SU-DHL-6 (cell line): ENCODE data around the gene PPL.

Experiments used
- H2AFZ ChIP-seq: fragments of 200-600 bp; sonication (generic); 2 replicates; pipeline ENCODE4 v1.6.1; 2014; ENCODE audit warnings: low read depth, mild to moderate bottlenecking, moderate library complexity, mixed read lengths, antibody characterized with exemption, low read length; ENCODE audit not compliant: severe bottlenecking
- H3F3A ChIP-seq: fragments of 200-600 bp; shearing (Covaris generic); 2 replicates; pipeline ENCODE4 v1.6.0; 2016; ENCODE audit warnings: antibody characterized with exemption, mild to moderate bottlenecking; ENCODE audit not compliant: insufficient read depth
- H3K27ac ChIP-seq: fragments of 200-600 bp; sonication (generic); 2 replicates; pipeline ENCODE4 v1.5.1; 2016; ENCODE audit warnings: low read depth, mild to moderate bottlenecking, low read length, moderate library complexity, mixed read lengths
- H3K27me3 ChIP-seq: fragments of 200-600 bp; sonication (generic), shearing (Covaris generic); 2 replicates; pipeline ENCODE4 v1.6.0; 2014; ENCODE audit warnings: mild to moderate bottlenecking, low read length
- H3K36me3 ChIP-seq: fragments of 200-600 bp; sonication (generic); 2 replicates; pipeline ENCODE4 v1.6.1; 2014; ENCODE audit warnings: mild to moderate bottlenecking, low read length, mixed read lengths
- H3K4me2 ChIP-seq: fragments of 300-600, 200-600 bp; shearing (Covaris generic), sonication (generic); 2 replicates; pipeline ENCODE4 v1.6.0; 2014; ENCODE audit warnings: low read length, low read depth, mild to moderate bottlenecking; ENCODE audit not compliant: poor library complexity, severe bottlenecking
- H3K4me3 ChIP-seq: fragments of 200-600 bp; sonication (generic); 2 replicates; pipeline ENCODE4 v1.5.1; 2014; ENCODE audit warnings: antibody characterized with exemption, low read length, mild to moderate bottlenecking, mixed read lengths; ENCODE audit not compliant: insufficient read depth, poor library complexity, severe bottlenecking
- H3K79me2 ChIP-seq: fragments of 200-600 bp; sonication (generic); 2 replicates; pipeline ENCODE4 v1.6.1; 2014; ENCODE audit warnings: mild to moderate bottlenecking, low read length, moderate library complexity; ENCODE audit not compliant: insufficient read depth
- H3K9ac ChIP-seq: fragments of 200-600 bp; sonication (generic); 2 replicates; pipeline ENCODE4 v1.7.0; 2014; ENCODE audit warnings: mild to moderate bottlenecking, low read length
- H3K9me2 ChIP-seq: fragments of 200-600 bp; sonication (generic); replicated peaks from 2 replicates; pipeline ENCODE4 v1.6.1; 2014; ENCODE audit warnings: low read length; ENCODE audit not compliant: insufficient read depth
- H3K9me3 ChIP-seq: fragments of 200-600 bp; sonication (generic); 2 replicates; pipeline ENCODE4 v1.6.1; 2014; ENCODE audit warnings: low read length, mixed read lengths; ENCODE audit not compliant: insufficient read depth
- H4K20me1 ChIP-seq: fragments of 200-600 bp; sonication (generic); 2 replicates; pipeline ENCODE4 v1.6.1; 2014; ENCODE audit warnings: low read depth, mild to moderate bottlenecking, antibody characterized with exemption, low read length, moderate library complexity, mixed read lengths
- EZH2phosphoT487 ChIP-seq: fragments of 200-600 bp; sonication (generic), shearing (Covaris generic); conservative IDR thresholded peaks from 2 replicates; pipeline ENCODE4 v1.6.1; 2018; ENCODE audit warnings: mild to moderate bottlenecking, antibody characterized with exemption, low read length, moderate library complexity, mixed read lengths
- TF ChIP-seq, protein P1 (sequence below): fragments of 200-600 bp; sonication (generic); IDR thresholded peaks from one replicate; pipeline ENCODE4 v1.5.1; 2017; ENCODE audit warnings: antibody characterized with exemption, mild to moderate bottlenecking, low read length, moderate library complexity; ENCODE audit not compliant: insufficient read depth, poor library complexity, severe bottlenecking

Gene PPL

GRCh38 chr16:4868026-4868425, 68.9 kb downstream of the PPL start:
- TF ChIP-seq, protein P1, sequence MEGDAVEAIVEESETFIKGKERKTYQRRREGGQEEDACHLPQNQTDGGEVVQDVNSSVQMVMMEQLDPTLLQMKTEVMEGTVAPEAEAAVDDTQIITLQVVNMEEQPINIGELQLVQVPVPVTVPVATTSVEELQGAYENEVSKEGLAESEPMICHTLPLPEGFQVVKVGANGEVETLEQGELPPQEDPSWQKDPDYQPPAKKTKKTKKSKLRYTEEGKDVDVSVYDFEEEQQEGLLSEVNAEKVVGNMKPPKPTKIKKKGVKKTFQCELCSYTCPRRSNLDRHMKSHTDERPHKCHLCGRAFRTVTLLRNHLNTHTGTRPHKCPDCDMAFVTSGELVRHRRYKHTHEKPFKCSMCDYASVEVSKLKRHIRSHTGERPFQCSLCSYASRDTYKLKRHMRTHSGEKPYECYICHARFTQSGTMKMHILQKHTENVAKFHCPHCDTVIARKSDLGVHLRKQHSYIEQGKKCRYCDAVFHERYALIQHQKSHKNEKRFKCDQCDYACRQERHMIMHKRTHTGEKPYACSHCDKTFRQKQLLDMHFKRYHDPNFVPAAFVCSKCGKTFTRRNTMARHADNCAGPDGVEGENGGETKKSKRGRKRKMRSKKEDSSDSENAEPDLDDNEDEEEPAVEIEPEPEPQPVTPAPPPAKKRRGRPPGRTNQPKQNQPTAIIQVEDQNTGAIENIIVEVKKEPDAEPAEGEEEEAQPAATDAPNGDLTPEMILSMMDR: no peak
- TF ChIP-seq EZH2phosphoT487: no peak

DNA sequence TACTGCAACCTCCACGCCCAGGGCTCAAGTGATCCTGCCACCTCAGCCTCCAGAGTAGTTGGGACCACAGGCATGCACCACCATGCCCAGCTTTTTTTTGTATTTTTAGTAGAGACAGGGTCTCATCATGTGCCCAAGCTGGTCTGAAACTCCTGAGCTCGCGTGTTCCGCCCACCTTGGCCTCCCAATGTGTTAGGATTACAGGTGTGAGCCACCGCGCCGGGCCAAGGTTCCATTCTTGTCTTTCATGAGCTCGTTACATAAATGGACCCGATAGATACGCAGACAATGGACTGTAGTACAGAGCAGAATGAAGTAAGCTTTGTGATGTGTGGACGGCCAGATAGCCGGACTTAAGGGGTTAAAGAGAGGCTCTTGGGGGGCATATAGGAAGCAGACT, 70.4 kb downstream of the PPL start:
- H4K20me1 ChIP-seq: no peaks in the 10 kb centered on the region
- peaks cover 67% of the 10 kb centered on the region for H3K79me2 ChIP-seq
- no peaks in the 10 kb centered on the region for H3F3A ChIP-seq
- H3K9me2 ChIP-seq: no peaks in the 10 kb centered on the region
- H3K4me2 ChIP-seq: no peak overlapping the region
- no peak overlapping the region for H3K4me3 ChIP-seq
- TF ChIP-seq, protein P1: no peak
- TF ChIP-seq EZH2phosphoT487: no peak
- H3K36me3 ChIP-seq: peaks cover 10% of the 10 kb centered on the region; the same call in 1 of the 2 replicates
- H2AFZ ChIP-seq: no peak overlapping the region
- no peak overlapping the region for H3K27ac ChIP-seq
- no peaks in the 10 kb centered on the region for H3K9me3 ChIP-seq
- H3K27me3 ChIP-seq: no peaks in the 10 kb centered on the region
- no peak overlapping the region for H3K9ac ChIP-seq

More at GRCh38 chr16:4868026-4868425, 68.9 kb downstream of the PPL start:
- no peak overlapping the region for H3K27ac ChIP-seq
- peaks cover 5% of the 10 kb centered on the region; the same call in 1 of the 2 replicates for H3K36me3 ChIP-seq
- H2AFZ ChIP-seq: no peak overlapping the region
- H3K9ac ChIP-seq: no peak overlapping the region
- no peak overlapping the region for H3K4me2 ChIP-seq
- no peaks in the 10 kb centered on the region for H3F3A ChIP-seq
- no peak overlapping the region for H3K4me3 ChIP-seq
- H3K27me3 ChIP-seq: no peaks in the 10 kb centered on the region
- no peaks in the 10 kb centered on the region for H3K9me2 ChIP-seq
- no peaks in the 10 kb centered on the region for H3K9me3 ChIP-seq
- H4K20me1 ChIP-seq: no peaks in the 10 kb centered on the region
- H3K79me2 ChIP-seq: peaks cover 55% of the 10 kb centered on the region

DNA sequence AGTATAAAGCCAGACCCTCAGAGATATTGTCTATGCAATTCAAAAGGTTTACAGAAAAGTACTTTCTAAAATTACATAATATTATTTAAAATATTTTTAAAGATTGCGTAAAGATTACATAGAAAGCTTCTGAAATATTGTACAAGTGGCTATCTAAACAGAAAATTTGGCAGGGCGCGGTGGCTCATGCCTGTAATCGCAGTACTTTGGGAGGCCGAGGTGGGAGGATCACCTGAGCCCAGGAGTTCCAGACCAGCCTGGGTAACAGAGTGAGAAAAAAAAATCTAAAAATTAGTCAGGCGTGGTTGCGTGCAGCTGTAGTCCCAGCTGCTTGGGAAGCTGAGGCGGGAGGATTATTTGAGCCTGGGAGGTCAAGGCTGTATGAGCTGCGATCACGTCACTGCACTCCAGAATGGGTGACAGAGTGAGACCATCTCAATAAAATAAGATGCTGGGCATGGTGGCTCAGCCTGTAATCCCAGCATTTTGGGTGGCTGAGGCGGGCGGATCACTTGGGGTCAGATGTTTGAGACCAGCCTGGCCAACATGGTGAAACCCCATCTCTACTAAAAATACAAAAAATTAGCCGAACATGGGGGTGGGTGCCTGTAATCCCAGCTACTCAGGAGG, 71.6 kb downstream of the PPL start:
- Histone ChIP-seq H2AFZ (no peak overlapping the region), H3K9me3 (no peaks in the 10 kb centered on the region), H3K4me2 (no peak overlapping the region), H3K9ac (no peak overlapping the region), H3K36me3 (peaks cover 10% of the 10 kb centered on the region; the same call in 1 of the 2 replicates), H3K9me2 (no peaks in the 10 kb centered on the region), H3K79me2 (peaks cover 70% of the 10 kb centered on the region), H4K20me1 (no peaks in the 10 kb centered on the region), H3F3A (no peaks in the 10 kb centered on the region), H3K27me3 (no peaks in the 10 kb centered on the region), H3K4me3 (no peak overlapping the region), H3K27ac (no peak overlapping the region)
- TF ChIP-seq, protein P1: no peak
- no peak for TF ChIP-seq EZH2phosphoT487
